ENCODE results near the gene GNG14.
"Not testable (repeated sequence)": the region's sequence is repeated elsewhere in the genome, so short reads cannot be mapped to it uniquely, and the experiment has no call there.

GNG14 gene

DNA sequence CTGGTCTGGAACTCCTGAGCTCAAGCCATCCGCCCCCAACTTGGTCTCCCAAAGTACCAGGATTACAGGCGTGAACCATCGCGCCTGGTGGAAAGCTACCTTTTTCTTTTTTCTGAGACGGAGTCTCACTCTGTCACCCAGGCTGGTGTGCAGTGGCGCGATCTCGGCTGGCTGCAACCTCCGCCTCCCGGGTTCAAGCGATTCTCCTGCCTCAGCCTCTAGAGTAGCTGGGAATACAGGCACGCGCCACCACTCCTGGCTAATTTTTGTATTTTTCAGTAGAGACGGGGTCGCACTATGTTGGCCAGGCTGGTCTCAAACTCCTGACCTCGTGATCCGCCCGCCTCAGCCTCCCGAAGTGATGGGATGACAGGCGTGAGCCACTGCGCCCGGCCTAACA, 9.6 kb downstream of the GNG14 start:
- H3K4me1 ChIP-seq (ENCODE audit: control insufficient read depth, insufficient read depth, low read length) = peaks cover 16% of the 10 kb centered on the region
- H3K9me3 ChIP-seq (ENCODE audit: control insufficient read depth, low read length); DNase-seq (ENCODE audit: low read depth); H3K27me3 ChIP-seq (replicated peaks; ENCODE audit: control insufficient read depth, insufficient read depth, low read length); H3K9ac ChIP-seq (ENCODE audit: low read length): not testable (repeated sequence)
- H3K36me3 ChIP-seq (ENCODE audit: control insufficient read depth, insufficient read depth, low read length, severe bottlenecking) = peaks cover 38% of the 10 kb centered on the region
- peak overlapping the region; percentile 96 for H3K4me3 ChIP-seq (ENCODE audit: low read length)

DNA sequence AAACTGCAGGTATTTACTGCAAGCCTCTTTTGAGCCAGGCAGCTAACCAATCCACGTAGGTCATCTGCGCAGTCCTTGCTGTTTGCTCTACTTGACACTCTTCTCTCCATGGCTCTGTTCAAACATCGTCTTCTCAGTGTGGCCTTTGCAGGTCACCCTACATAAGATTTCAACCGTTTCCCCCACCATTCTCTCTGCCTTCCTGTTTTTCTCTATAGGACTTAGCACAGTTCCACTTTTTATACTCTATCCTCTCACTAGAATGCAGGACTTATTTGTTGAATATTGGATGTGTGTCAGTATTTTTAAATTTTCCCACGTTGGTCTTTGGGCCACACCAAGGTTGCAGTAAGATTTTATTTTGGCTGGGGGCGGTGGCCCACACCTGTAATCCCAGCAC, 10.3 kb downstream of the GNG14 start:
- H3K27me3 ChIP-seq (replicated peaks; ENCODE audit: control insufficient read depth, insufficient read depth, low read length) = no peaks in the 10 kb centered on the region
- no peaks in the 10 kb centered on the region for H3K9me3 ChIP-seq (ENCODE audit: control insufficient read depth, low read length)
- H3K36me3 ChIP-seq (ENCODE audit: control insufficient read depth, insufficient read depth, low read length, severe bottlenecking) = peaks cover 45% of the 10 kb centered on the region
- H3K4me1 ChIP-seq (ENCODE audit: control insufficient read depth, insufficient read depth, low read length) = peaks cover 16% of the 10 kb centered on the region
- no peak overlapping the region for H3K4me3 ChIP-seq (ENCODE audit: low read length)
- no peak for DNase-seq (ENCODE audit: low read depth)
- no peak overlapping the region for H3K9ac ChIP-seq (ENCODE audit: low read length)

DNA sequence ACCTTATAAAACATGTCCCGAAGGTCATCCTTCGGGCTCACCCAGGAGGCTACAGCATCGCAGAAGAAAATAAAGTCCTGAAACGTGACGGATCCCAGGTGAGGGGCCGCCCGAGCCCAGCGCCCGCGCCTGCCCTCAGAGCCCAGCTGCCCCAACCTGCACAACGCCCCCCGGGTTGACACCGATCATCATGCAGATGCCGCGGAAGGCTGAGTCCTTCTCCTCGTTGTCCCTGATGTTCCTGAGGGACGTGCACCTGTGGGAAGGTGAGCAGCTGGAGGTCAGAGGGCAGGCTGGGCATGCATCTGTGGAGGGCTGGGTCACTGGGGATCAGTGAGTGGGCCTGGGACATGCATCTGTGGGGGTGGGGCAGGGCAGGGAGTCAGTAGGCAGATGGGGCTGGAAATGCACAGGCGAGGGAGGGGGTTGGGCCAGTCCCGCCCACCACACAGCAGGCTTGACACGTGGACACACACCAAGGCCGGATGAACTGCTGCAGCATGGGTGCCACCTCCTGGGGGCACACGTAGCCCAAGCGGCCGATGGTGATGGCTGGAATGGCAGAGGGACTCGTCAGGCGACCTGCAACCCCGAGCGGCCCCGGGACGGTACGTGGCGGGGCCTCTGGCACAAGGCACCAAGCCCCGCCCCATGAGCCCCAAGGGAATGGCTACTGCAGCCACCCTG, 13.9 kb downstream of the GNG14 start:
- Histone ChIP-seq H3K9me3 (ENCODE audit: control insufficient read depth, low read length) (no peaks in the 10 kb centered on the region), H3K36me3 (ENCODE audit: control insufficient read depth, insufficient read depth, low read length, severe bottlenecking) (peaks cover 81% of the 10 kb centered on the region), H3K4me1 (ENCODE audit: control insufficient read depth, insufficient read depth, low read length) (peaks cover 5% of the 10 kb centered on the region), H3K9ac (ENCODE audit: low read length) (no peak overlapping the region), H3K27me3 (replicated peaks; ENCODE audit: control insufficient read depth, insufficient read depth, low read length) (no peaks in the 10 kb centered on the region), H3K4me3 (ENCODE audit: low read length) (no peak overlapping the region)
- DNase-seq (ENCODE audit: low read depth) = no peak

DNA sequence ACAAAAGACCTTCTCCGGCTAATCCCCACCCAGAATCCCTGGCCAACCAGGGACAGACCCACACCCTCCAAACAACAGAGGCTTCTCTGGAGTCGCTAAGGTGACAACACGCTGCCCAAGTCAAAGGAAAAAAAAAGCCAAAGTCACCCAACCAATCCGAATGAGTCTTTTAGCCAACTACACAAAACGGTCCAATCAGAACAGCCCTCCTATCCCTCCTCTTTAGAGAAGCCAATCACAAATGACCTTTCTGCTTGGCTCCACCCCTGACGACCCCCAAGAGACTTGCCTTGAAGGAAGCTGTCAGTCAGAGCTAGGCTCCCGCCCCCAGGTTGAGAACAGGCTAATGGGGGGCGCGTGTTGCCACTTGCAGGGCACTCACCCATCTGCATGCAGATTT, 15.2 kb downstream of the GNG14 start:
- Histone ChIP-seq H3K4me1 (ENCODE audit: control insufficient read depth, insufficient read depth, low read length) (no peaks in the 10 kb centered on the region), H3K9ac (ENCODE audit: low read length) (no peak overlapping the region), H3K27me3 (replicated peaks; ENCODE audit: control insufficient read depth, insufficient read depth, low read length) (no peaks in the 10 kb centered on the region), H3K36me3 (ENCODE audit: control insufficient read depth, insufficient read depth, low read length, severe bottlenecking) (peaks cover 86% of the 10 kb centered on the region), H3K4me3 (ENCODE audit: low read length) (no peak overlapping the region), H3K9me3 (ENCODE audit: control insufficient read depth, low read length) (no peaks in the 10 kb centered on the region)
- DNase-seq (ENCODE audit: low read depth) = peak; percentile 24

DNA sequence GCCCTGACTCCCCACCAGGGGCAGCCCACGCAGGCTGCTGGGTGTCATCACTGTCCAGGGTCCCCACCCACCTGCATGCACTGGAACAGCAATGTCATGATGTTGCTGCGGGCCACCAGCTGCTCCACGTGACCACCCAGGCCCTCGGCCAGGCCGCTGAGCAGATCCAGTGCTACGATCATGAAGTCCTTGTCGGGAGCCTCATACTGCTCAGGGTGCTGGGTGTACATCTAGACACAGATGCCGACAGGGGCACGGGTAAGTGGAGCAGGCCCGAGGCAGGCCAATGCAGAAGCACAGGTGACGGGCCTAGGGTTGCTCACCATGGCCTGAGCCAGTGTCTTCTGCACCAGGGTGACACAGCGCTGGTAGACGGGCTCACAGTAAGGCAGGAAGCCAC, 17.4 kb downstream of the GNG14 start:
- Histone ChIP-seq H3K9ac (ENCODE audit: low read length) (no peak overlapping the region), H3K4me3 (ENCODE audit: low read length) (no peak overlapping the region), H3K9me3 (ENCODE audit: control insufficient read depth, low read length) (no peaks in the 10 kb centered on the region), H3K27me3 (replicated peaks; ENCODE audit: control insufficient read depth, insufficient read depth, low read length) (no peaks in the 10 kb centered on the region), H3K36me3 (ENCODE audit: control insufficient read depth, insufficient read depth, low read length, severe bottlenecking) (peaks cover 91% of the 10 kb centered on the region), H3K4me1 (ENCODE audit: control insufficient read depth, insufficient read depth, low read length) (no peaks in the 10 kb centered on the region)
- DNase-seq (ENCODE audit: low read depth) = no peak

DNA sequence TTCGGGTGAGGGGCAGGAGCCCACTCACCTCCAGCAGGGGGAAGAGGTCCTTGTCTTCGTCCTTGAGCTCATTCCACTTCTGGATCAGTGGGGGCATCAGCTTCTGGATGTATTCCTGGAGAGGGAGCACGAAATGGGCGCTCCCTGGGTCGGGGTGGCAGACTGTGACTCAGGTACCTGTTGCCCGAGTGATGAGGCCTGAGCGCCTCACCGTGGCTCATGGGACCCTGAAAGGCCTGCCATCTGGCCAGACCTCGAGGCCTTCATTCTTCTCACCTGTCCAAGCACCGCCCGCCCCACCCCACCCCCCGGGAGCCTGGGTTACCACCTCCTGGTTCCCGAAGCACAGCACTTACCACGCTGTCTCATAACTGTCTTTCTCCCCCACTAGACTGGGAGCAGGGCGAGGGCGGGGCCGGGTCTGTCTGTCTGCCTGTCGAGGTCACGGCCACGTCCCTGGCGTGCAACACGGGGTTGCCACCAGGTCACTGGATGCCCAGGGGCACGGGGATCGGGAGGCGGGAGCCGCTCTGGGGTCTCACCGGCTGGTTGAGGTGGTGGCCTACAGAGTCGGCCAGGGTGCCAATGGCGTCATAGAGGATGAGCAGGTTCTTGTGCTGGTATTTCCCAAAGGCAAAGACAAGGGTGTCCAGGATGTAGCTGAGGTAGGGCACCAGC, 18.0 kb downstream of the GNG14 start:
- Histone ChIP-seq H3K36me3 (ENCODE audit: control insufficient read depth, insufficient read depth, low read length, severe bottlenecking) (peaks cover 94% of the 10 kb centered on the region), H3K9ac (ENCODE audit: low read length) (no peak overlapping the region), H3K27me3 (replicated peaks; ENCODE audit: control insufficient read depth, insufficient read depth, low read length) (no peaks in the 10 kb centered on the region), H3K4me1 (ENCODE audit: control insufficient read depth, insufficient read depth, low read length) (no peaks in the 10 kb centered on the region), H3K9me3 (ENCODE audit: control insufficient read depth, low read length) (no peaks in the 10 kb centered on the region), H3K4me3 (ENCODE audit: low read length) (no peak overlapping the region)
- DNase-seq (ENCODE audit: low read depth) = no peak

DNA sequence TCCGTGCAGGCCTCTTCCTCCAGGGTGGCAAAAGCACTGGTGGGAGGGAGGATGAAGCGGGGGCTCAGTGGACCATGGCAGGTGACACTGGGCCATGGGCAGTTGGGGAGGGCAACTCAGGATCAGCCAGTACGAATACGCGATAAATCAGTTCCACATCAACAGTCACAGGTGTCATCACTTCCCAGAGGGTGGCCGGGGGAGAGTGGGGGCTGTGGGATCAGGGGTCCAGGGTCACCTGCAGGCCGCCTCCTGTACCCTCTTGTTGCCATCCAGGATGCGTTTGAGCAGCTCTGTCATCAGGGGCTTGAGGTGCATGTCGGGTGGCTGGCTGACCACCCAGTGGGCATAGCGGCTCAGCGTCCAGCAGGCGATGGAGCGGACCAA, 18.5 kb downstream of the GNG14 start:
- Histone ChIP-seq H3K4me3 (ENCODE audit: low read length) (no peak overlapping the region), H3K27me3 (replicated peaks; ENCODE audit: control insufficient read depth, insufficient read depth, low read length) (no peaks in the 10 kb centered on the region), H3K9me3 (ENCODE audit: control insufficient read depth, low read length) (no peaks in the 10 kb centered on the region), H3K36me3 (ENCODE audit: control insufficient read depth, insufficient read depth, low read length, severe bottlenecking) (peaks cover 94% of the 10 kb centered on the region), H3K9ac (ENCODE audit: low read length) (no peak overlapping the region), H3K4me1 (ENCODE audit: control insufficient read depth, insufficient read depth, low read length) (no peaks in the 10 kb centered on the region)
- DNase-seq (ENCODE audit: low read depth) = no peak

DNA sequence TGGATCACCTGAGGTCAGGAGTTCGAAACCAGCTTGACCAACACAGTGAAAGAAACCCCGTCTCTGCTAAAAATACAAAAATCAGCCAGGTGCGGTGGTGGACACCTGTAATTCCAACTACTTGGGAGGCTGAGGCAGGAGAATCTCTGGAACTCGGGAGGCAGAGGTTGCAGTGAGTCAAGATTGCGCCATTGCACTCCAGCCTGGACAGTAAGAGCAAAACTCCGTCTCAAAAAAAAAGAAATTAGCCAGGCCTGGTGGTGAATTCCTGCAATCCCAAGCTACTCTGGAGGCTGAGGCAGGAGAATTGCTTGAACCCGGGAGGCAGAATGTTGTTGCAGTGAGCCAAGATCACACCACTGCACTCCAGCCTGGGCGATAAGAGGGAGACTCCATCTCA, 20.8 kb downstream of the GNG14 start:
- Histone ChIP-seq H3K9ac (ENCODE audit: low read length) (no peak overlapping the region), H3K4me1 (ENCODE audit: control insufficient read depth, insufficient read depth, low read length) (no peaks in the 10 kb centered on the region), H3K36me3 (ENCODE audit: control insufficient read depth, insufficient read depth, low read length, severe bottlenecking) (peaks cover 88% of the 10 kb centered on the region), H3K9me3 (ENCODE audit: control insufficient read depth, low read length) (no peaks in the 10 kb centered on the region), H3K27me3 (replicated peaks; ENCODE audit: control insufficient read depth, insufficient read depth, low read length) (no peaks in the 10 kb centered on the region), H3K4me3 (ENCODE audit: low read length) (no peak overlapping the region)
- no peak for DNase-seq (ENCODE audit: low read depth)

DNA sequence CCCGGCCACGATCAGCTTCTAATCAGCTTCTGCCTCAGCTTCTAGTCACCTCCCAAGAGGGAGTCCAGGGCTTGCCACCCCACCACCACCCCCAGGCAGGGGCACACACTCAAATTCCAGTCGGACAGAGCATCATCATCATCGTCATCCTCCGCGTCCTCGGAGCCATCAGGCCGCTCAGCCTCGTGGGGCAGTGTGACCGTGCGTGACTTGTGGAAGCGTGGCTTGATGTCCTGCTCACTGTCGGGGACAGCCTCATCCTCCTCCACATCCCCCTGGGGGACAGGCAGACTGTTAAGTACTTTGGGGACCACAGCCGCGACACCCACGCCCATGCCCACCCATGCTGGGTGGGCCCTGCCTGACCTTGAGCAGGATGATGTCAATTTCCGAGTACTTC, 23.4 kb downstream of the GNG14 start:
- Histone ChIP-seq H3K4me3 (ENCODE audit: low read length) (no peak overlapping the region), H3K9ac (ENCODE audit: low read length) (no peak overlapping the region), H3K27me3 (replicated peaks; ENCODE audit: control insufficient read depth, insufficient read depth, low read length) (no peaks in the 10 kb centered on the region), H3K9me3 (ENCODE audit: control insufficient read depth, low read length) (no peaks in the 10 kb centered on the region), H3K4me1 (ENCODE audit: control insufficient read depth, insufficient read depth, low read length) (no peaks in the 10 kb centered on the region), H3K36me3 (ENCODE audit: control insufficient read depth, insufficient read depth, low read length, severe bottlenecking) (peaks cover 87% of the 10 kb centered on the region)
- no peak for DNase-seq (ENCODE audit: low read depth)

DNA sequence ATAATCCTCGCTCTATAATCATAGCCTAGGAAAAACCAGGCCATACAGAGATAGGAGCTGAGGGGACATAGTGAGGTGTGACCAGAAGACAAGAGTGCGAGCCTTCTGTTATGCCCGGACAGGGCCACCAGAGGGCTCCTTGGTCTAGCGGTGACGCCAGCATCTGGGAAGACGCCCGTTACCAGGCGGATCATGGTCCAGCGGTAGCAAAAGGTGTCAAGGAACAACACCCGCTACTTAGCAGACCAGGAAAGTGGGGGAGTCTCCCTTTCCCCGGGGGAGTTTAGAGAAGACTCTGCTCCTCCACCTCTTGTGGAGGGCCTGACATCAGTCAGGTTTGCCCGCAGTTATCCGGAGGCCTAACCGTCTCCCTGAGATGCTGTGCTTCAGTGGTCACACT, 24.3 kb downstream of the GNG14 start:
- H3K9ac ChIP-seq (ENCODE audit: low read length); H3K27me3 ChIP-seq (replicated peaks; ENCODE audit: control insufficient read depth, insufficient read depth, low read length); DNase-seq (ENCODE audit: low read depth); H3K9me3 ChIP-seq (ENCODE audit: control insufficient read depth, low read length); H3K4me3 ChIP-seq (ENCODE audit: low read length); H3K4me1 ChIP-seq (ENCODE audit: control insufficient read depth, insufficient read depth, low read length): not testable (repeated sequence)
- peaks cover 84% of the 10 kb centered on the region for H3K36me3 ChIP-seq (ENCODE audit: control insufficient read depth, insufficient read depth, low read length, severe bottlenecking)

DNA sequence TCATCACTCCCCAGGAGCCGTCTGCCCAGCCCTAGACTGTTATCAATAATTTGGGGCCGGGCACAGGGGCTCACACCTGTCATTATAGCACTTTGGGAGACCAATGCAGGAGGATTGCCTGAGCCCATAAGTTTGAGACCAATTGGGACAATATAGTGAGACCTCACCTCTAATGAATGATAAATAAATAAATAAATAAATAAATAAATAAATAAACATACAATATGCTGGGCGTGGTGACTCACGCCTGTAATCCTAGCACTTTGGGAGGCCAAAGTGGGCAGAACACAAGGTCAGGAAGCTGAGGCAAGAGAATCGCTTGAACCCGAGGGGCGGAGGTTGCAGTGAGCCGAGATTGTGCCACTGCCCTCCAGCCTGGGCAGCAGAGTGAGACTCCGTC, 25.5 kb downstream of the GNG14 start:
- not testable (repeated sequence) for H3K9ac ChIP-seq (ENCODE audit: low read length); H3K4me3 ChIP-seq (ENCODE audit: low read length); H3K4me1 ChIP-seq (ENCODE audit: control insufficient read depth, insufficient read depth, low read length); H3K27me3 ChIP-seq (replicated peaks; ENCODE audit: control insufficient read depth, insufficient read depth, low read length); H3K9me3 ChIP-seq (ENCODE audit: control insufficient read depth, low read length); DNase-seq (ENCODE audit: low read depth)
- peaks cover 82% of the 10 kb centered on the region for H3K36me3 ChIP-seq (ENCODE audit: control insufficient read depth, insufficient read depth, low read length, severe bottlenecking)

DNA sequence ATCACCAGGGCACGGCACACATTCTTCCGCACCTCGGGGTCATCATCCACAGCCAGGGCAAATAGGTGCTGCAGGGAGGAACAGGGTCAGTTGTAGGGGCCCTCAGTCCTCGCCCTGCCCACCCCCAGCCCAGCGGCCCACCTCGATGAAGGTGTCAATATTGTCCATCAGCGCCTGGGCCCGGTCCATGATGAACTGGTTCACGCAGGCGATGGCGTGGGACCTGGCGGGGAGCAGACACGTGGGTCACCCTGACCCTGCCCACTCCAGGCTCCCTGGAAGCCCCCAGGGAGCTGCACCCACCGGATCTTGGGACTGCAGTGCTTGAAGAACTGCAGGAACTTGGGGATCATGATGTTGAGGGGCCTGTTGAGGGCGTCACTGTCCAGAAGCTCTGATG, 27.3 kb downstream of the GNG14 start:
- no peak for DNase-seq (ENCODE audit: low read depth)

More for the DNA sequence above, 27.3 kb downstream of the GNG14 start:
- no peak overlapping the region for H3K9ac ChIP-seq (ENCODE audit: low read length)
- no peak overlapping the region for H3K4me3 ChIP-seq (ENCODE audit: low read length)
- no peaks in the 10 kb centered on the region for H3K9me3 ChIP-seq (ENCODE audit: control insufficient read depth, low read length)
- H3K4me1 ChIP-seq (ENCODE audit: control insufficient read depth, insufficient read depth, low read length) = peaks cover 12% of the 10 kb centered on the region
- H3K36me3 ChIP-seq (ENCODE audit: control insufficient read depth, insufficient read depth, low read length, severe bottlenecking) = peaks cover 72% of the 10 kb centered on the region
- H3K27me3 ChIP-seq (replicated peaks; ENCODE audit: control insufficient read depth, insufficient read depth, low read length) = no peaks in the 10 kb centered on the region

Measured in adipocyte (in vitro differentiated cells).